Progenitor cell of endocrine pancreas (in vitro differentiated cells): ENCODE data around the gene TBRG1. TPM values are rescaled to one million over a fixed set of nuclear protein-coding genes. Genes with fewer than 3 reads are reported as not detected.

Experiments used
- DNase-seq: peaks from one replicate; pipeline ENCODE4 v3.0.0; 2021; ENCODE audit warnings: low spot score; ENCODE audit not compliant: unreplicated experiment
- H3K27ac Mint-ChIP-seq: 2 replicates; pipeline ENCODE4 v1.8.0; 2021; ENCODE audit warnings: mild to moderate bottlenecking, moderate library complexity, mixed read lengths
- H3K27me3 Mint-ChIP-seq: 2 replicates; pipeline ENCODE4 v1.8.0; 2021; ENCODE audit warnings: mixed read lengths
- H3K36me3 Mint-ChIP-seq: 2 replicates; pipeline ENCODE4 v1.8.0; 2022; ENCODE audit warnings: mixed read lengths; ENCODE audit not compliant: insufficient read depth
- H3K4me1 Mint-ChIP-seq: 2 replicates; pipeline ENCODE4 v1.8.0; 2021; ENCODE audit warnings: low read depth, mixed read lengths
- H3K4me3 Mint-ChIP-seq: 2 replicates; pipeline ENCODE4 v1.8.0; 2021; ENCODE audit warnings: low read depth, mild to moderate bottlenecking, moderate library complexity, mixed read lengths
- H3K9me3 Mint-ChIP-seq: 2 replicates; pipeline ENCODE4 v1.8.0; 2021; ENCODE audit warnings: low read depth, mixed read lengths
- CTCF ChIP-seq: fragments of 200-600 bp; sonication (generic); IDR thresholded peaks from one replicate; pipeline ENCODE4 v1.5.0; 2021; ENCODE audit warnings: antibody characterized with exemption, mild to moderate bottlenecking; ENCODE audit not compliant: unreplicated experiment
- total RNA-seq: library from RNA; stranded (reverse); gene quantifications from 2 replicates; pipeline ENCODE4 v1.2.1, GENCODE V29; 2021

Gene TBRG1
- total RNA-seq, 1 donor from 2014 or later, result 33.3 TPM

DNA sequence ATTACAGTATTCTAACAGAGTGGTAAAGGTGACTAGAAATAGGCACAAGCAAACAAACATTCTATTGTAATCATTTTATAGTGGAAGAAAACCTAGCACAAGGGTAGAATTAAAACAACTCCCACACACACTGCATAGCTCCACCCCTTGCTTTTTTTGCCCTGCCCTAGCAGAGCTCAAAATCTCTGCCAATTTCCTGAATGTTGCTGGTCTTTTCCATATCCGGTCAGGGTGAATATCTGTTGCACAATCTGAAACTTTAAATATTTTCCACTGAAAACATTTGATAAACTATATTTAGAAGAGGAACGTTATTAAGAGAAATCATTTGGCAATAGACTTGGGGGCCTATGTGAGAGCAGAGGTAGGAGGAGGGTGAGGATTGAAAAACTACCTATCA is 53.7 kb downstream of the TBRG1 start:
- DNase-seq, result no peak
- Mint-ChIP-seq H3K27me3 (no peaks in the 10 kb centered on the region), H3K9me3 (no peaks in the 10 kb centered on the region), H3K36me3 (no peaks in the 10 kb centered on the region), H3K4me1 (peaks cover 6% of the 10 kb centered on the region), H3K27ac (no peak overlapping the region), H3K4me3 (no peak overlapping the region)
- no peak for TF ChIP-seq CTCF

DNA sequence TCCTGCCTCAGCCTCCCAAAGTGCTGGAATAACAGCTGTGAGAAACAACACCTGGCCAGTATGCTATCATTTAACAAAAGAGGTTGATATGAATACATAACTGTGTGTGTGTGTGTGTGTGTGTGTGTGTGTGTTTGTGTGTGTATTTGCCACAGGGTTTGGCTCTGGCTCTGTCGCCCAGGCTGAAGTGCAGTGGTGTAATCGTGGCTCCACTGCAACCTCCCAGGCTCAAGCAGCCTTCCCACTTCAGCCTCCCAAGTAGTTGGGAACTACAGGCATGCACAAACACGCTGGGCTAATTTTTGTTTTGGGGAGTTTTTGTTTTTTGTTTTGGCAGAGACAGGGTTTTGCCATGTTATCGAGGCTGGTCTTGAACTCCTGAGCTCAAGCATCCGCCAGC is 55.8 kb downstream of the TBRG1 start:
- TF ChIP-seq CTCF, result no peak
- peaks cover 13% of the 10 kb centered on the region for H3K36me3 Mint-ChIP-seq
- H3K4me3 Mint-ChIP-seq, result no peak overlapping the region
- no peak for DNase-seq
- H3K27ac Mint-ChIP-seq, result no peak overlapping the region
- peaks cover 10% of the 10 kb centered on the region for H3K9me3 Mint-ChIP-seq
- H3K4me1 Mint-ChIP-seq, result no peaks in the 10 kb centered on the region
- no peaks in the 10 kb centered on the region for H3K27me3 Mint-ChIP-seq

- Mint-ChIP-seq H3K4me1 (no peaks in the 10 kb centered on the region), H3K36me3 (peaks cover 30% of the 10 kb centered on the region), H3K27me3 (no peaks in the 10 kb centered on the region), H3K27ac (no peak overlapping the region), H3K9me3 (peaks cover 23% of the 10 kb centered on the region), H3K4me3 (no peak overlapping the region)
- TF ChIP-seq CTCF, result no peak
- no peak for DNase-seq
These were observed 58.8 kb downstream of the TBRG1 start for GRCh38 chr11:124681421-124681820.

- no peak for TF ChIP-seq CTCF
- no peak for DNase-seq
- H3K27ac Mint-ChIP-seq, result no peak overlapping the region
- peaks cover 39% of the 10 kb centered on the region for H3K36me3 Mint-ChIP-seq
- peaks cover 34% of the 10 kb centered on the region for H3K9me3 Mint-ChIP-seq
- no peaks in the 10 kb centered on the region for H3K27me3 Mint-ChIP-seq
- no peak overlapping the region for H3K4me3 Mint-ChIP-seq
- H3K4me1 Mint-ChIP-seq, result no peaks in the 10 kb centered on the region
These were observed 59.8 kb downstream of the TBRG1 start for GRCh38 chr11:124682443-124682842.

Other genes starting within 250 kb of the TBRG1 start
- gene OR8B2, start 238.4 kb upstream of the TBRG1 start, total RNA-seq, result not detected in 2 replicates
- not detected in 2 replicates for gene OR8B3, start 223.8 kb upstream of the TBRG1 start, total RNA-seq
- not detected in 2 replicates for gene OR8B4, start 198.0 kb upstream of the TBRG1 start, total RNA-seq
- not detected in 2 replicates for gene OR8B8, start 177.2 kb upstream of the TBRG1 start, total RNA-seq
- not detected in 2 replicates for gene OR8B12, start 79.2 kb upstream of the TBRG1 start, total RNA-seq
- gene OR8A1, start 52.9 kb upstream of the TBRG1 start, total RNA-seq, result not detected in 2 replicates
- not detected in 2 replicates for gene PANX3, start 11.4 kb upstream of the TBRG1 start, total RNA-seq
- 7.9 and 8.7 TPM in 2 replicates for gene SIAE, start 50.9 kb downstream of the TBRG1 start, total RNA-seq
- 12.0 and 13.6 TPM in 2 replicates for gene SPA17, start 51.0 kb downstream of the TBRG1 start, total RNA-seq
- gene NRGN, start 117.1 kb downstream of the TBRG1 start, total RNA-seq, result 4.9 and 5.9 TPM in 2 replicates
- gene VSIG2, start 129.4 kb downstream of the TBRG1 start, total RNA-seq, result 1.8 and 2.6 TPM in 2 replicates
- gene ESAM, start 139.4 kb downstream of the TBRG1 start, total RNA-seq, result 1.4 and 1.6 TPM in 2 replicates
- 33.9 and 41.6 TPM in 2 replicates for gene MSANTD2, start 177.5 kb downstream of the TBRG1 start, total RNA-seq
- 9.9 and 10.2 TPM in 2 replicates for gene ROBO3, start 242.6 kb downstream of the TBRG1 start, total RNA-seq